Caco-2 (cell line): ENCODE data around the gene BTNL3. TPM values are rescaled to one million over a fixed set of nuclear protein-coding genes. Genes with fewer than 3 reads are reported as not detected.

Experiments
- BruUV-seq: library from RNA; stranded (reverse); fragments of 400-500 nt; replicated peaks from 2 replicates; lab custom pipeline; 2021; lab: Mats Ljungman, UMichigan
- CTCF ChIA-PET: fragments of 300-600 bp; sonication (Branson Sonifier 250); formaldehyde crosslinking; loops from one replicate; lab custom pipeline; 2022; ENCODE audit warnings: antibody characterized with exemption; lab: Charles Lee
- POLR2A ChIA-PET: fragments of 300-600 bp; sonication (Branson Sonifier 250); formaldehyde crosslinking; loops from one replicate; lab custom pipeline; 2022; ENCODE audit warnings: antibody characterized with exemption; lab: Charles Lee
- DNase-seq, 2 experiments: peaks; one replicate each; pipeline versions ENCODE4 v3.0.0 to v3.0.0-alpha.2; 2020 to 2022
- H3K27me3 ChIP-seq: replicated peaks from 2 replicates; pipeline ENCODE4 v1.6.0; 2011; ENCODE audit warnings: low read length; ENCODE audit not compliant: control insufficient read depth, insufficient read depth
- H3K36me3 ChIP-seq: 2 replicates; pipeline ENCODE4 v1.5.1; 2011; ENCODE audit warnings: low read length; ENCODE audit not compliant: control insufficient read depth, insufficient read depth
- H3K4me1 ChIP-seq: fragments of 250-450 bp; sonication (Bioruptor Pico); 2 replicates; pipeline ENCODE4 v1.5.1; 2020; ENCODE audit warnings: mild to moderate bottlenecking
- H3K4me3 ChIP-seq: 2 replicates; pipeline ENCODE4 v1.5.1; 2011; ENCODE audit warnings: low read depth, mild to moderate bottlenecking, control low read depth, low read length
- H3K9me3 ChIP-seq: fragments of 250-450 bp; sonication (Bioruptor Pico); 2 replicates; pipeline ENCODE4 v1.5.1; 2020; ENCODE audit warnings: mild to moderate bottlenecking, moderate library complexity
- H3K27ac Mint-ChIP-seq: one replicate; pipeline ENCODE4 v1.8.0; 2022; ENCODE audit warnings: mixed read lengths; ENCODE audit not compliant: unreplicated experiment
- H3K27me3 Mint-ChIP-seq: one replicate; pipeline ENCODE4 v1.8.0; 2022; ENCODE audit warnings: mixed read lengths; ENCODE audit not compliant: insufficient read depth, unreplicated experiment
- H3K36me3 Mint-ChIP-seq: one replicate; pipeline ENCODE4 v1.8.0; 2022; ENCODE audit warnings: mild to moderate bottlenecking, mixed read lengths; ENCODE audit not compliant: insufficient read depth, unreplicated experiment
- H3K4me1 Mint-ChIP-seq: one replicate; pipeline ENCODE4 v1.8.0; 2022; ENCODE audit warnings: low read depth, mixed read lengths; ENCODE audit not compliant: unreplicated experiment
- H3K4me3 Mint-ChIP-seq: one replicate; pipeline ENCODE4 v1.8.0; 2022; ENCODE audit warnings: mild to moderate bottlenecking, moderate library complexity, mixed read lengths; ENCODE audit not compliant: unreplicated experiment
- H3K9me3 Mint-ChIP-seq: one replicate; pipeline ENCODE4 v1.8.0; 2022; ENCODE audit warnings: mixed read lengths; ENCODE audit not compliant: unreplicated experiment
- CTCF ChIP-seq, 2 experiments: fragments of 200-600 bp in 1 of 2; IDR thresholded peaks; 1 replicate in 1 of 2; 2 replicates in 1 of 2; pipeline versions ENCODE4 v1.5.1 to v1.8.0; 2011 to 2022; ENCODE audit warnings: antibody characterized with exemption in 1 of 2, control low read depth in 1 of 2, inconsistent platforms in 1 of 2, low read depth in 1 of 2, low read length in 1 of 2, mild to moderate bottlenecking in 1 of 2, moderate library complexity in 1 of 2; ENCODE audit not compliant: insufficient read depth in 1 of 2, severe bottlenecking in 1 of 2, unreplicated experiment in 1 of 2
- intact Hi-C: fragments of 100-400 bp; cut with micrococcal nuclease; formaldehyde crosslinking; loops from one replicate; pipeline ENCODE4 v1.10.0; 2022; ENCODE audit not compliant: unreplicated experiment
- total RNA-seq: library from RNA; stranded (reverse); gene quantifications from 2 replicates; pipeline ENCODE4 v1.2.3, GENCODE V29; 2022

BTNL3 gene
- total RNA-seq, 1 experiment from 2014 or later, result not detected

GRCh38 chr5:181050016-181050415, 61.4 kb downstream of the BTNL3 start:
- ChIA-PET POLR2A (no interaction called here), CTCF (no interaction called here)
- no peak for TF ChIP-seq CTCF (IDR thresholded peaks at IDR 0.05; ENCODE audit: insufficient read depth in 1 of 2, low read depth in 1 of 2, low read length in 1 of 2, severe bottlenecking in 1 of 2, unreplicated experiment in 1 of 2)
- BruUV-seq, result no TSS peak
- Histone ChIP-seq H3K36me3 (no peaks in the 10 kb centered on the region), H3K27me3 (no peaks in the 10 kb centered on the region), H3K4me1 (peaks cover 7% of the 10 kb centered on the region; the same call in 1 of the 2 replicates), H3K9me3 (no peaks in the 10 kb centered on the region), H3K4me3 (no peak overlapping the region)
- Mint-ChIP-seq H3K36me3 (no peaks in the 10 kb centered on the region), H3K27me3 (peaks cover 13% of the 10 kb centered on the region), H3K4me3 (no peak overlapping the region), H3K27ac (no peak overlapping the region), H3K4me1 (peaks cover 8% of the 10 kb centered on the region), H3K9me3 (no peaks in the 10 kb centered on the region)
- no peak for DNase-seq
- intact Hi-C loops, result loop anchor here (5.0 kb wide), 1 partner anchor 188 kb away; the partner anchor contains the start of gene ZFP62

GRCh38 chr5:181051841-181052671, 63.4 kb downstream of the BTNL3 start:
- Histone ChIP-seq H3K4me3 (peak overlapping the region; percentile 83), H3K9me3 (no peaks in the 10 kb centered on the region), H3K27me3 (no peaks in the 10 kb centered on the region), H3K4me1 (peaks cover 7% of the 10 kb centered on the region; the same call in 1 of the 2 replicates), H3K36me3 (no peaks in the 10 kb centered on the region)
- BruUV-seq, result no TSS peak
- ChIA-PET POLR2A (no interaction called here), CTCF (no interaction called here)
- no peaks in the 10 kb centered on the region for H3K36me3 Mint-ChIP-seq
- H3K27me3 Mint-ChIP-seq, result peaks cover 13% of the 10 kb centered on the region
- TF ChIP-seq CTCF (IDR thresholded peaks at IDR 0.05; ENCODE audit: insufficient read depth in 1 of 2, low read depth in 1 of 2, low read length in 1 of 2, severe bottlenecking in 1 of 2, unreplicated experiment in 1 of 2), result no peak
- DNase-seq, result no peak
- intact Hi-C loops, result loop anchor here (5.0 kb wide), 1 partner anchor 190 kb away; the partner anchor contains the start of gene ZFP62
- peak overlapping the region; percentile 90 for H3K4me3 Mint-ChIP-seq
- H3K4me1 Mint-ChIP-seq, result peaks cover 8% of the 10 kb centered on the region
- H3K9me3 Mint-ChIP-seq, result no peaks in the 10 kb centered on the region
- no peak overlapping the region for H3K27ac Mint-ChIP-seq

- no peaks in the 10 kb centered on the region for H3K27me3 ChIP-seq
- no peaks in the 10 kb centered on the region for H3K36me3 ChIP-seq
- no TSS peak for BruUV-seq
- peak overlapping the region; percentile 90 for H3K4me3 Mint-ChIP-seq
- H3K4me1 Mint-ChIP-seq, result peaks cover 8% of the 10 kb centered on the region
- peaks cover 7% of the 10 kb centered on the region; the same call in 1 of the 2 replicates for H3K4me1 ChIP-seq
- no peak overlapping the region for H3K27ac Mint-ChIP-seq
- ChIA-PET CTCF (no interaction called here), POLR2A (no interaction called here)
- intact Hi-C loops, result loop anchor here (5.0 kb wide), 1 partner anchor 191 kb away; the partner anchor contains the start of gene ZFP62
- peak; percentile 52 to 58 for DNase-seq
- peaks cover 13% of the 10 kb centered on the region for H3K27me3 Mint-ChIP-seq
- no peaks in the 10 kb centered on the region for H3K36me3 Mint-ChIP-seq
- peak overlapping the region; percentile 83 for H3K4me3 ChIP-seq
- no peaks in the 10 kb centered on the region for H3K9me3 Mint-ChIP-seq
- TF ChIP-seq CTCF (IDR thresholded peaks at IDR 0.05; ENCODE audit: insufficient read depth in 1 of 2, low read depth in 1 of 2, low read length in 1 of 2, severe bottlenecking in 1 of 2, unreplicated experiment in 1 of 2), result no peak
- no peaks in the 10 kb centered on the region for H3K9me3 ChIP-seq
Measured at GRCh38 chr5:181052672-181053487, 64.2 kb downstream of the BTNL3 start.
